Cardiac fibroblast (primary cell): ENCODE data around the gene FADS2.

ENCODE experiments used
- DNase-seq, 2 donors: peaks; one replicate each; pipeline versions ENCODE4 v3.0.0 to v3.0.0-alpha.2; 2010; ENCODE audit warnings: low read depth in 2 of 2
- H3K4me3 ChIP-seq, 2 donors: replicated peaks in 1 of 2; 1 replicate in 1 of 2; 2 replicates in 1 of 2; pipeline ENCODE4 v1.5.1; 2011; ENCODE audit warnings: low read depth in 2 of 2, low read length in 2 of 2, mild to moderate bottlenecking in 2 of 2, moderate library complexity in 1 of 2
- CTCF ChIP-seq: IDR thresholded peaks from one replicate; pipeline ENCODE4 v1.5.1; 2011; ENCODE audit warnings: low read depth, mild to moderate bottlenecking, low read length, inconsistent platforms

Gene FADS2

GRCh38 chr11:61855939-61856680 lies 28.0 kb downstream of the FADS2 start:
- TF ChIP-seq CTCF: no peak
- peak in 1 of 2 donors; percentile 22 for DNase-seq
- no peak overlapping the region for H3K4me3 ChIP-seq

GRCh38 chr11:61860054-61860903 lies 32.2 kb downstream of the FADS2 start:
- no peak overlapping the region for H3K4me3 ChIP-seq
- no peak for TF ChIP-seq CTCF
- DNase-seq: peak; percentile 33 to 88

- DNase-seq: no peak
- TF ChIP-seq CTCF: no peak
- H3K4me3 ChIP-seq: no peak overlapping the region
Observed at GRCh38 chr11:61861634-61862033, 33.5 kb downstream of the FADS2 start.

- no peak for TF ChIP-seq CTCF
- no peak overlapping the region for H3K4me3 ChIP-seq
- DNase-seq: no peak
Observed at GRCh38 chr11:61862714-61863547, 34.8 kb downstream of the FADS2 start.

GRCh38 chr11:61863548-61864081 lies 35.5 kb downstream of the FADS2 start:
- no peak overlapping the region for H3K4me3 ChIP-seq
- TF ChIP-seq CTCF: no peak
- DNase-seq: no peak
